OCI-LY1 (cell line): ENCODE data around the gene WWOX.

Experiments used
- EZH2 ChIP-seq: fragments of 200-600 bp; sonication (generic), shearing (Covaris generic); IDR thresholded peaks from 2 replicates; pipeline ENCODE4 v1.8.0; 2017; ENCODE audit warnings: borderline replicate concordance, mixed run types, mild to moderate bottlenecking, antibody characterized with exemption, low read length, moderate library complexity, mixed read lengths
- TF ChIP-seq, protein P1 (sequence below): fragments of 200-600 bp; sonication (generic), shearing (Covaris generic); IDR thresholded peaks from 2 replicates; pipeline ENCODE4 v1.5.1; 2017; ENCODE audit warnings: mild to moderate bottlenecking, antibody characterized with exemption, low read length, moderate library complexity, mixed read lengths

DNA sequence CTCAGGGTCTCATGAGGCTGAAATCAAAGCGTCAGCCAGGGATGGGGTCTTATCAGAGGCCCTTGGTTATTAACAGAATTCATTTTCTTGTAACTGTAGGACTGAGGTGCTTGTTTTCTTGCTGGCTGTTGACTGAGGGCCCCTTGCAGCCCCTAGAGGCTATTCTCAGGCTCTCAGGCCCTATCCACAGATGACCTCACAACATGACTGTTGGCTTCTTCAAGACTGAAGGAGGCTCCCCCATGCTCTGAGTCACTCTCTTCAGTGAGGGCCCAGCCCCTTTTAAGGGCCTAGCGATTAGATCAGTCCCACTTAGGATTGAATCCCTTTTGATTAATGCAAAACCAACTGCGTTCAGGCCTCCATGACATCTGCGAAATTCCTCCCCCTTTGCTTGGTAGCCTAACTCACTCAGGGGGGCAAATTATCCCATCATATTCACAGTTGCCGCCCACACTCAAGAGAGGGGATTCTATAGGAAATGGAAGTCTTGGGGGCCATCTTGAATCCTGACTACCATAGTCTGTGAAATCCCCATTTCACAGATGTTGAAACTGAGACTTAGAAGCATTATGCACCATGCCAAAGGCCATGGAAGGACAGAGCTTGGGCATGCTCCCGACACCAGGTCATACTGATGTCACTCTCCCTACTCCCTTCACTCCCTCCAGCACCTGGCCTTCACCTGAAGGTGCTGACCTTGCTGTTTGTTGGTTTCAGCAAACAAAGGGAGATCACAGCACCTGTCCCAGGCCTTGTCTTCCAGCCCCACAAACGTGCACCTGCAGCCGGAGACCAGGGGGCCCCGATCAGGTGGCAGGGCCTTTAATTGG is 908.8 kb downstream of the WWOX start:
- TF ChIP-seq, protein P1, sequence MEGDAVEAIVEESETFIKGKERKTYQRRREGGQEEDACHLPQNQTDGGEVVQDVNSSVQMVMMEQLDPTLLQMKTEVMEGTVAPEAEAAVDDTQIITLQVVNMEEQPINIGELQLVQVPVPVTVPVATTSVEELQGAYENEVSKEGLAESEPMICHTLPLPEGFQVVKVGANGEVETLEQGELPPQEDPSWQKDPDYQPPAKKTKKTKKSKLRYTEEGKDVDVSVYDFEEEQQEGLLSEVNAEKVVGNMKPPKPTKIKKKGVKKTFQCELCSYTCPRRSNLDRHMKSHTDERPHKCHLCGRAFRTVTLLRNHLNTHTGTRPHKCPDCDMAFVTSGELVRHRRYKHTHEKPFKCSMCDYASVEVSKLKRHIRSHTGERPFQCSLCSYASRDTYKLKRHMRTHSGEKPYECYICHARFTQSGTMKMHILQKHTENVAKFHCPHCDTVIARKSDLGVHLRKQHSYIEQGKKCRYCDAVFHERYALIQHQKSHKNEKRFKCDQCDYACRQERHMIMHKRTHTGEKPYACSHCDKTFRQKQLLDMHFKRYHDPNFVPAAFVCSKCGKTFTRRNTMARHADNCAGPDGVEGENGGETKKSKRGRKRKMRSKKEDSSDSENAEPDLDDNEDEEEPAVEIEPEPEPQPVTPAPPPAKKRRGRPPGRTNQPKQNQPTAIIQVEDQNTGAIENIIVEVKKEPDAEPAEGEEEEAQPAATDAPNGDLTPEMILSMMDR, result no peak
- TF ChIP-seq EZH2, result no peak
